ENCODE data around the gene CRYZ. TPM values are rescaled to one million over a fixed set of nuclear protein-coding genes. Genes with fewer than 3 reads are reported as not detected.

The CRYZ gene
- polyA plus RNA-seq, 1 donor (not counting 4 experiments of a cell fraction or from before 2014, with no cell fraction given): 213 TPM

GRCh38 chr1:74714429-74715235 lies 18.2 kb downstream of the CRYZ start:
- Histone ChIP-seq H3K36me3 (ENCODE audit: control insufficient read depth in 2 of 2, extremely low read depth in 1 of 2, insufficient read depth in 2 of 2, low read length in 2 of 2) (peaks cover 2 to 4% of the 10 kb centered on the region in 2 experiments), H3K27me3 (ENCODE audit: control insufficient read depth, extremely low read depth, insufficient read depth, low read length) (no peaks in the 10 kb centered on the region), H3K27ac (ENCODE audit: control insufficient read depth, insufficient read depth, low read length) (no peak overlapping the region), H3K4me1 (ENCODE audit: control insufficient read depth, extremely low read depth, insufficient read depth, low read length) (no peaks in the 10 kb centered on the region), H2AFZ (ENCODE audit: control insufficient read depth, low read length) (no peak overlapping the region), H3K4me3 (ENCODE audit: control insufficient read depth in 2 of 3, extremely low read depth in 1 of 3, insufficient read depth in 2 of 3, low read depth in 1 of 3, low read length in 3 of 3) (no peak overlapping the region), H3K4me2 (ENCODE audit: control insufficient read depth, extremely low read depth, insufficient read depth, low read depth, low read length) (no peak overlapping the region), H3K9ac (ENCODE audit: control insufficient read depth, extremely low read depth, insufficient read depth, low read length) (no peak overlapping the region), H3K79me2 (ENCODE audit: control insufficient read depth, insufficient read depth, low read length) (no peaks in the 10 kb centered on the region), H3K9me1 (ENCODE audit: control insufficient read depth, extremely low read depth, insufficient read depth, low read length) (no peaks in the 10 kb centered on the region), H3K9me3 (ENCODE audit: control insufficient read depth, low read depth, low read length) (no peaks in the 10 kb centered on the region), H4K20me1 (ENCODE audit: control insufficient read depth, extremely low read depth, insufficient read depth, low read length) (no peaks in the 10 kb centered on the region)
- dilution Hi-C loops (cut with MboI; ENCODE audit: extremely low pct_ligation_motif_present, low sequenced_read_pairs): no loop called here
- DNase-seq (ENCODE audit: low read depth, low spot score): no peak
- FAIRE-seq: no peak
- TF ChIP-seq CTCF (optimal IDR thresholded peaks at IDR 0.05 in 1 of 3, IDR thresholded peaks at IDR 0.05 in 1 of 3, conservative IDR thresholded peaks at IDR 0.05 in 1 of 3; ENCODE audit: extremely low read depth in 1 of 3, insufficient read depth in 2 of 3, low read length in 3 of 3) (no peak), EZH2 (IDR thresholded peaks at IDR 0.05; ENCODE audit: low read length) (no peak)

- dilution Hi-C loops (cut with MboI; ENCODE audit: extremely low pct_ligation_motif_present, low sequenced_read_pairs): no loop called here
- H3K27ac ChIP-seq (ENCODE audit: control insufficient read depth, insufficient read depth, low read length): no peak overlapping the region
- no peak overlapping the region for H2AFZ ChIP-seq (ENCODE audit: control insufficient read depth, low read length)
- no peaks in the 10 kb centered on the region for H3K27me3 ChIP-seq (ENCODE audit: control insufficient read depth, extremely low read depth, insufficient read depth, low read length)
- no peaks in the 10 kb centered on the region for H3K4me1 ChIP-seq (ENCODE audit: control insufficient read depth, extremely low read depth, insufficient read depth, low read length)
- no peak for DNase-seq (ENCODE audit: low read depth, low spot score)
- no peak for FAIRE-seq
- no peaks in the 10 kb centered on the region for H3K9me3 ChIP-seq (ENCODE audit: control insufficient read depth, low read depth, low read length)
- H4K20me1 ChIP-seq (ENCODE audit: control insufficient read depth, extremely low read depth, insufficient read depth, low read length): no peaks in the 10 kb centered on the region
- H3K4me2 ChIP-seq (ENCODE audit: control insufficient read depth, extremely low read depth, insufficient read depth, low read depth, low read length): no peak overlapping the region
- no peaks in the 10 kb centered on the region for H3K9me1 ChIP-seq (ENCODE audit: control insufficient read depth, extremely low read depth, insufficient read depth, low read length)
- H3K36me3 ChIP-seq (ENCODE audit: control insufficient read depth in 2 of 2, extremely low read depth in 1 of 2, insufficient read depth in 2 of 2, low read length in 2 of 2): peaks cover 0 to 4% of the 10 kb centered on the region in 2 experiments
- no peak overlapping the region for H3K9ac ChIP-seq (ENCODE audit: control insufficient read depth, extremely low read depth, insufficient read depth, low read length)
- H3K79me2 ChIP-seq (ENCODE audit: control insufficient read depth, insufficient read depth, low read length): no peaks in the 10 kb centered on the region
- H3K4me3 ChIP-seq (ENCODE audit: control insufficient read depth in 2 of 3, extremely low read depth in 1 of 3, insufficient read depth in 2 of 3, low read depth in 1 of 3, low read length in 3 of 3): no peak overlapping the region
- TF ChIP-seq EZH2 (IDR thresholded peaks at IDR 0.05; ENCODE audit: low read length): no peak
- no peak for TF ChIP-seq CTCF (optimal IDR thresholded peaks at IDR 0.05 in 1 of 3, IDR thresholded peaks at IDR 0.05 in 1 of 3, conservative IDR thresholded peaks at IDR 0.05 in 1 of 3; ENCODE audit: extremely low read depth in 1 of 3, insufficient read depth in 2 of 3, low read length in 3 of 3)
Observed at GRCh38 chr1:74713849-74714248, 19.0 kb downstream of the CRYZ start.

All from keratinocyte (primary cell).